ENCODE results near the gene POLN.
"Not testable (repeated sequence)": the region's sequence is repeated elsewhere in the genome, so short reads cannot be mapped to it uniquely, and the experiment has no call there.

POLN gene

GRCh38 chr4:2219233-2219760 is 22.6 kb downstream of the POLN start:
- no peak for DNase-seq (ENCODE audit: low read depth)

DNA sequence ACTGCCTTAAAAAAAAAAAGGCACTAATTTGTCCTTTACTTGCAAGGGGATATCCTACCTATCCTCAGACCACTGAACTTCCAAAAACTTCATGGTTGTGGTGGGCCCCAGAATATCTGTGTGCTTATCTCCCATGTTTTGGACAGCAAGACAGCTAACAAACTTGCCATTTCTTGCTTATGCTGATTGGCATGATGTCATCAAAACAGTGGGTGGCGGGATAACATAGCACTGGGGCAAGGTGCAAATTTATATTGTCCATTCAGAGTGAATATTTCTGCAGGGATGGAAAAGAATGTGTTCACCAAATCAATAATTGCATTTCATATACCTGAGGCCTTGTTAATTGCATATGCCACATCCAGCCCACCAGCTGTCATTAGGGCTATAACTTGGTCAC is 23.5 kb downstream of the POLN start:
- DNase-seq (ENCODE audit: low read depth) = no peak

DNA sequence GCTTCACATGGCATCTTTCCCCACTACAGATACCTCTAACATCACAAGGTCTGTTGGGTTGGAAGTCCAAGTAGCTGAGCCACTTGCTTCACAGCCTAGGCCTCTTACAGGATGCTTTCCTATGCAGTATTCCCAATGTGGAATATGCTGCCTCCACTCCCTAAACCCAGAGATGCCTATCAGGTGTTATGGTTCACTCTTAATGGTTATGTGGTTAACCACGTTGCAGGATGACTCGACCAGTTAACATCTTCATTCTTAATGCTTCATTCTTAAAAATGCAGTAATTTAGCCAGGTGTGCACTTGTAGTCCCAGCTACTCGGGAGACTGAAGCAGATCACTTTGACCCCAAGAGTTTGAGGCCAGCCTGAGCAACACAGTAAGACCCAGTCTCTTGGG is 24.2 kb downstream of the POLN start:
- no peak for DNase-seq (ENCODE audit: low read depth)

DNA sequence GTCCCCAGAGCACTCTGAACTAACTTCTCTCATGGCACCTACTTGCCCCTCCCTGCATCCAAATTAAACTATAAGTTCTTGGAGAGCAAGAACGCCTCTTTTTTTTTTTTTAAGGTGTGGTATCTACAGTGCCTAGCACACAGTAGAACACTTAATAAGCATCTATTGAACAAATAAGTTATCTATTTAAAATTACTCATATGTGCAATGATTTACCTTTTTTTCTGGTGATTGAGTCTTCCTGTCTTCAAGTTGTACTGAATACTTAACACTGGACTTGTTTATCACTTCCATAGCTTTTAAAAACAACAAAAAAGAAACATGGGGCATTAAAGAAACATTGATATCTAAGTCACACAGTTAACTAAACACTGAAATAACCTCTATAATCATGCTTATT is 29.1 kb downstream of the POLN start:
- no peak for DNase-seq (ENCODE audit: low read depth)

DNA sequence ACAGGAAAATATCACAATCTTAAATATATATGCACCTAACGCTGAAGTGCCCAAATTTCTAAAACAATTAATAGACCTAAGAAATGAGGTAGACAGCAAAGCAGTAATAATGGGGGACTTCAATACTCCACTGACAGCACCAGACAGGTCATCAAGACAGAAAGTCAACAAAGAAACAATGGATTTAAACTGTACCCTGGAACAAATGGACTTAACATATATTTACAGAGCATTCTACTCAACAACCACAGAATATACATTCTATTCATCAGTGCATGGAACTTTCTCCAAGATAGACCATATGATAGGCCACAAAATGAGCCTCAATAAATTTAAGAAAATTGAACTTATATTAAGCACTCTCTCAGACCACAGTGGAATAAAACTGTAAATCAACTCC is 39.1 kb downstream of the POLN start:
- DNase-seq (ENCODE audit: low read depth) = not testable (repeated sequence)

- no peak for DNase-seq (ENCODE audit: low read depth)
These were observed 47.4 kb downstream of the POLN start for GRCh38 chr4:2194496-2194895.

GRCh38 chr4:2193326-2193725 is 48.6 kb downstream of the POLN start:
- DNase-seq (ENCODE audit: low read depth) = no peak

DNA sequence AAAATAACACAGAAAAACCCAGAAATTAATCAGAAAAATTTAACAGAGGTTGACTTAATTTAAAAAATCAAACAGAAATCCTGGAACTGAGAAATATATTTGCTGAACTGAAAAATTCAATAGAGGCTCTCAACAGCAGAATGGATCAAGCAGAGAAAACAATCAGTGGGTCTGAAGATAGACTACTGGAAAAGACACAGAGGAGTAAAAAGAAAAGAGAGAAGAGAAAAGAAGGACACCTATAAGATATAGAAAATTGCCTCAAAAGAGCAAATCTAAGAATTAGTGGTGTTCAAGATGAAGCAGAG is 55.1 kb downstream of the POLN start:
- DNase-seq (ENCODE audit: low read depth) = no peak

DNA sequence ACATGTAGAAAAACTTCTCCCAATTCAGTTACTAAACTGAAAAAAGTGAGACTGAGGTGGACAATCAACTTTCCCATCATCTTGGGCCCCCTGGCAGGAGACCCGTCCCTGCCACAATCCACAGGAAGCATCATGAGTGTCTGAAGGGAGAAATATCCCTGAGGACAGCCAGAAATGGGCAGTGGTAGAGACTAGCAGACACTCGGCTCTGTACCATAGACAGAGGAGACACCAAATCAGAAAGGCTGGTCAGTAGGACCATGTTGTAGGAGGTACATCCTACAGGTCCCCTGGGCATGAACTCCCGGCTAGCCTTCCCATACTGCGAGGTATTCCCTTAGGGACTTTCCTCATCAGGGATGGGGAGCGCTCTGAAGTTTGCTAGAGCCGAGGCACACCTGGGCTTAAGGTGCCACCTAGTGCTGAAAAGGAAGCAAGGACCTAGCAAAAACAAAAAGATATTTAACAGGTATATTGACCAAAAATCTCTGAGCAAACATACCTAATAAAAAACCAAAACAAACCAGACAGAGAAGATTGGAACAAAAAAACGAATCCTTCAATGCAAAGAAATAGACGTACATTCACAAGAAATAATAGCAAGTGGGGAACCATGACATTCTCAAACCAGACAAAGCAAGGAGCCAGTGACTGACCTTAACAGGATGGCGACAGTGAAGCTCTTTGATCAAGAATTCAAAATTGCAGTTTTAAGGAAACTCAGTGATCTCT is 55.6 kb downstream of the POLN start:
- no peak for DNase-seq (ENCODE audit: low read depth)

GRCh38 chr4:2183394-2183793 is 58.5 kb downstream of the POLN start:
- no peak for DNase-seq (ENCODE audit: low read depth)

- no peak for DNase-seq (ENCODE audit: low read depth)
These were observed 58.9 kb downstream of the POLN start for GRCh38 chr4:2182994-2183393.

DNA sequence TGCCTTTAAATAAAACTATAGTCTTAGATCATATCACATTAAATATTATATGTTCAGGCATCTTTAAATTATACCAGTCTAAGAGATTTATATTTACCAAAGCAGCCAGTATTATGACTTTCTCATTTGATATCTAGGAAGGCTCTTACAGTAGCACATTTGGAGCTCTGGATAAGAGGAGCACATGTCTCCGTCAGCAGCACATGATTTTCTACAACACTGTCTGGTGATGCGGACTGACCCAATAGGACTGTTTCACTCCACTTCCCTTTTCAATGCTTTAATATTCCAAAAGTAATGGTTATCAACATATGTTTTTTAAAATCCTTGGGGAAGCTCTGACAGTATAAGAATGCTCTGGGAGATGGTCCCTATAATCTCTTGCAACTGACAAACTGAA is 61.5 kb downstream of the POLN start:
- no peak for DNase-seq (ENCODE audit: low read depth)

- no peak for DNase-seq (ENCODE audit: low read depth)
These were observed 62.2 kb downstream of the POLN start for GRCh38 chr4:2179717-2180116.

DNA sequence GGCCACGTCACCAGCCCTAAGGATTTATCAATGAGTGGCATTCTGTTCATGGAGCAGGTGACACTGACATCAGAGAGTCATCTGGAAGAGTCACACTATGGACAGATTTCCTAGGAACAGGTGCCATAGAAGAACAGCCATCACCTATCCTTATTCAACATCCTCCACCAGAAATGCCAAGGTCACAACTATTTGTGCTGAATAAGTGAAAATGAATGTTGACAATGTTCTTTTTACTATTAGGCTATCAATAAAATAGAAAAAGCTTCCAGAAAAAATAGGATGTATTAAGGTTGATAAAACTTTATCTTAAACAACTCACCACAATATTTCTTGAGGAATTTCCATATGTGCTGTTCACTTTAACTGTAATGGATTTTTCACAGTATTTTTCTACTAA is 62.9 kb downstream of the POLN start:
- no peak for DNase-seq (ENCODE audit: low read depth)

DNA sequence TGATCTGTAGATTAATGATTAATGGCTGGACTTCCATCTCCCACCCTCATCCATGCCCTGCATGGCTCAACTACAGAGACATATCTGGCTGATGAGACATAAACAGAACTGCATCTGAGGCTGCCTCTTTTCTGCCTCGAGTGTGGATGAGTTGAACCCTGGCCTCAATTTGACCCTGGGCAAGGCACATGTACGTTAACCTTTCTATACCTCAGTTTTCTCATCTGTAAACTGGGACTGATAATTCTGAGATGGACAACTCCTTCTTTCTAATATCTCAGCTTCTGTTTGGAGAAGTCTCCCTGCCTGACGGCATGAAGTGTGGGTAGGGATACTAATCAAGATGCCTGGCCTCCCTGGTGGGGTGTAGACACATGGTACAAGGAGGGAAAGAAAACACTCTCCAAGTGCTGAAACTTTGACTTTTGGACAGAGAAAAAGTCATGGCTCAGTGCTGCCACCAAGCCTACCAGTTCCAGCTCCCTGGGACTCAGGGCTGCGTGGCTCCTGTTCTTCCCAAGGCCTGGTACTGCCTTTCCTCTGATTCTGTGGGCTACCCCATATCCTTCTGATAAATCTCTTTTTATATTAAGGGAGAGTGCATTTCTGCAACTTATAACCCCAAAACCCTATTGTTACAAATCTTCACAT is 64.4 kb downstream of the POLN start:
- no peak for DNase-seq (ENCODE audit: low read depth)

- DNase-seq (ENCODE audit: low read depth) = no peak
These were observed 65.8 kb downstream of the POLN start for GRCh38 chr4:2175990-2176698.

DNA sequence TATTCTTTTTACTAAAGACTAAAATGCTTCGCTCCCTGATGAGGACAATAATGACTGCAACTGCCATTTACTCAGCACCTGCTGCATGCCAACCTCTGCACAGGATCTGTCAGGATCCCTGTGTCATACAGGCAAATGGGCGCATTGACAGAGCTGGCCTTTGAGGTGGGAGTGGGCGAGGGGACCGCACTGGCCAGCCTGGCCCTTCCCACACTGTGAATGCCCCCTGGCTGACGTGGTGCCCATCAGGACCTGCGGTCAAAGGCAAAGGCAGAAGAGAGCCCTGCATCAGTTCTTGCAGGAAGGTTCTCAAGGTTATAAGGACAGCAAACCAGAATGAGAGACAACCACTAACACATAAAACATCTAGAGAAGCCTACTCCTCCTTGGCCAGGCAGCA is 67.9 kb downstream of the POLN start:
- no peak for DNase-seq (ENCODE audit: low read depth)

DNA sequence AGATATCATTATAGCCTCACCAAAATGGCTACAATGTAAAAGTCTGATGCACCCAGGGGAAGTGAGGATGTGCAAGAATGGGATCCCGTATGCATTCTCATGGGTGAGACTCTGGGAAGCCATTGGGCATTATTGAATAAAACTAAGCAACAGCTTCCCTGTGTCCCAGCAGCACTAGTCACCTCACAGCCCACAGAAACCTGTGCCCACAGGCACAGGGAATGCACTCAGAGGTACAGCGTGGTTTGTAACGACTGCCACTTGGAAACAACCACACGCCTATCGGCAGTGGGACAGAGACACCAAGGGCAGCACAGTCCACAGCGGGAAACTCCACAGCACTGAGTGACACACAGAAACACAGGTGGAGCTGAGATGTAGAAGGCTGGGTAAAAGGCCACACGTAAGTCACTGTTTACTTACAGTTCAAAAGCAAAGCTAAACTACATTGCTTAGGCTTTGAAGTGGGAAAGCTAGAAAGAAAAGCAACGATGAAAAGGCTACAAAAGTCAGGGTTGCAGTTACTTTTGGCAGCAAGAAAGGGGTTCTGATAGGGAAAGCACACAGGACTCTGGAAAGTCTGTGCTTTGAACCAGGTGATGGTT is 69.2 kb downstream of the POLN start:
- DNase-seq (ENCODE audit: low read depth) = no peak

- DNase-seq (ENCODE audit: low read depth) = no peak
These were observed 69.8 kb downstream of the POLN start for GRCh38 chr4:2172161-2172560.

DNA sequence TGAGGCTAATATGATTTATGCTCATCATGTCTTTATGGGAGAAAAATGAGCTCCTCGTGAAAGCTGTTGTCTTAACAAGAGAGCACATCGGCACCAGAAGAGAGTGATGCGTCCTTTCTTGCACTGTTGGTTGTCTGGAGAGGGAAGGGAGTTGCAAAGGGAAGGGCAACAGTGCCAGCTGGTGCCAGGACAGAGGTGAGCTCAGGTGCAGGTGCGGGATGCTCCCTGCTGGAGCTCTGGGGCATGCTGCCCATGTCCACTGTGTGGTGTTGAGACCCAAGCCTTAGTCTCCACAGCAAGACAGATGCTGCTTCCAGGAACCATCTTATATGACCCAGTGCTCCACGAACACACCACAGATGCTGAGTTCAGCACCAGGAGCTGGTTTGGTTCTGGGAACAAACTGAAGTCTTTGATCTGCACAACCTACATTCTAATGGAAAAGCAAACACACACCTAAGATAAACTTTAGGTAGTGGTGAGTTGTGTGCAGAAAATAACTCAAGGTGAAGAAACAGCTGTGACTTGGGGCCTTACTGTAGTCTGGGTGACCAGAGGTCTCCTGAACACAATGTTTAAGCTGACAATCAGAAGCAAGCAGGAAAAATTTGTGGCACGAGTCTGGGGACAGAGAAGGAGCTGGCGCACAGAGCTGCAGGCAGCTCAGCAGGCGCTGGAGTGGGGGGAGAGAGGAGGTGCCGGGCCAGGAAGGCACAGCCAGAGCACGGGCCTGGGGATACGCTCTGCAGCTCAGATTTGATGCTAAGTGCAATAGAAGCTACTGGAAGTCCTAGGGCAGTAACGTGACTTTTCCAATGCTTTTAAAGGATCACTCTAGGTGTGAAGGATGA is 73.2 kb downstream of the POLN start:
- DNase-seq (ENCODE audit: low read depth) = no peak

DNA sequence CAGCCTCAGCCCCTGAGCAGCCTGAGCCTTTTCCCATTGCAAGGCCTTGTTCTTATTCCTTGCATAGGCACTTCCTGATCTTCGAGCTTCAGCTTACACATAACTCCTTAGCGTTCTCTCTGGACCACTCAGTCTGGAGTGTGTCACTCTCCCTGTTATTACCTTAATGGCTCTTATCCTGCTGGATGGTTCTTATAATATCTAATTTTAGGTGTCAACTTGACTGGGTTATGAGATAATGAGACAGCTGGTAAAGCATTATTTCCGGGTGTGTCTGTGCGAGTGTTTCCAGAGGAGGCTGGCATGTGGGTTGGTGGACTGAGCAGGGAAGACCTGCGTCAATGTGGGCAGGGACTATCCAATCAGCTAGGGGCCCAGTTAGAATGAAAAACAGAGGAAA is 75.7 kb downstream of the POLN start:
- no peak for DNase-seq (ENCODE audit: low read depth)

DNA sequence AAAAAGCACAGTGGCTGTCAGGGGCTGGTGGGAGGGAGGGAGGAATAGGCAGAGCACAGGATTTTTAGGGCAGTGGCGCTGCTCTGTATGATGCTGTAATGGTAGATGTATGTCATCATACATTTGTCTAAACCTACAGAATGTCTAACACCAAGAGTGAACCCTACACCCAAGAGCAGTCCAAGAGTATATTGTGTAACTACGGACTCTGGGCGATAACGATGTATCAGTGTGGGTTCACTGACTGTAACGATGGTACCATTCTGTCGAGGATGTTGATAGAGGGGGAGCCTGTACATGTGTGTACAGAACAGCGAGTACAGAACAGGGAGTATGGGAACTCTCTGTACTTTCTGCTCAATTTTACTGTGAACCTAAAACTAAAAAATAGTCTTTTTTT is 76.5 kb downstream of the POLN start:
- no peak for DNase-seq (ENCODE audit: low read depth)

Data from stimulated activated CD8-positive, alpha-beta memory T cell treated with anti-CD3 and anti-CD28 coated beads, Interleukin-15, amount 100 ng/mL, for 24 hours (primary cell).